Common myeloid progenitor, CD34-positive (primary cell): ENCODE measurements around the gene ACSBG1.

Source experiments
- CTCF ChIA-PET: fragments of 350-600 bp; sonication (Branson Sonifier 250); formaldehyde crosslinking; loops from one replicate; lab custom pipeline; 2021; ENCODE audit warnings: antibody characterized with exemption; lab: Charles Lee
- POLR2A ChIA-PET: fragments of 350-600 bp; sonication (Branson Sonifier 250); formaldehyde crosslinking; loops from one replicate; lab custom pipeline; 2021; ENCODE audit warnings: antibody characterized with exemption; lab: Charles Lee
- DNase-seq, 3 donors: peaks; one replicate each; pipeline versions ENCODE4 v3.0.0 to v3.0.0-alpha.2; 2013
- H3K27ac ChIP-seq, 2 experiments: 1 replicate in 1 of 2; 2 replicates in 1 of 2; pipeline ENCODE4 v1.7.0; 2013; ENCODE audit warnings: inconsistent platforms in 2 of 2, low read length in 2 of 2, mild to moderate bottlenecking in 2 of 2, low read depth in 1 of 2, moderate library complexity in 1 of 2; ENCODE audit not compliant: severe bottlenecking in 2 of 2, insufficient read depth in 1 of 2, poor library complexity in 1 of 2
- H3K27me3 ChIP-seq, 5 experiments: replicated peaks in 2 of 5; 1 replicate in 3 of 5; 2 replicates in 2 of 5; pipeline versions ENCODE4 v1.6.1 to v1.7.0; 2013; ENCODE audit warnings: low read length in 4 of 5, mild to moderate bottlenecking in 2 of 5, moderate library complexity in 2 of 5, inconsistent platforms in 1 of 5; ENCODE audit not compliant: insufficient read depth in 5 of 5, control insufficient read depth in 4 of 5
- H3K36me3 ChIP-seq, 4 experiments: 1 replicate in 2 of 4; 2 replicates in 2 of 4; pipeline versions ENCODE4 v1.6.1 to v1.7.0; 2013; ENCODE audit warnings: low read length in 3 of 4, control low read depth in 1 of 4, mild to moderate bottlenecking in 1 of 4; ENCODE audit not compliant: control insufficient read depth in 4 of 4, insufficient read depth in 4 of 4
- H3K4me1 ChIP-seq, 4 experiments: 1 replicate in 3 of 4; 2 replicates in 1 of 4; pipeline versions ENCODE4 v1.6.1 to v1.7.1; 2013; ENCODE audit warnings: low read length in 3 of 4, mild to moderate bottlenecking in 3 of 4, control low read depth in 1 of 4, inconsistent platforms in 1 of 4, moderate library complexity in 1 of 4; ENCODE audit not compliant: control insufficient read depth in 4 of 4, insufficient read depth in 4 of 4; ENCODE audit errors: control extremely low read depth in 1 of 4
- H3K4me3 ChIP-seq, 7 experiments: 1 replicate in 4 of 7; 2 replicates in 3 of 7; pipeline versions ENCODE4 v1.5.1 to v1.7.0; 2013; ENCODE audit warnings: mild to moderate bottlenecking in 7 of 7, low read length in 6 of 7, moderate library complexity in 6 of 7, inconsistent platforms in 2 of 7, low read depth in 2 of 7, control low read depth in 1 of 7; ENCODE audit not compliant: insufficient read depth in 4 of 7, control insufficient read depth in 1 of 7; ENCODE audit errors: extremely low read depth in 1 of 7
- H3K9me3 ChIP-seq, 5 experiments: 1 replicate in 4 of 5; 2 replicates in 1 of 5; pipeline versions ENCODE4 v1.6.1 to v1.7.1; 2013; ENCODE audit warnings: low read length in 4 of 5, mild to moderate bottlenecking in 2 of 5, inconsistent platforms in 1 of 5, low read depth in 1 of 5, moderate library complexity in 1 of 5; ENCODE audit not compliant: control insufficient read depth in 4 of 5, insufficient read depth in 2 of 5; ENCODE audit errors: control extremely low read depth in 1 of 5
- WGBS: methylation state at CpG from one replicate; pipeline ENCODE4 v1.1.5; 2013; ENCODE audit not compliant: insufficient coverage; 5-methylcytosine and 5-hydroxymethylcytosine counted together

ACSBG1 gene

DNA sequence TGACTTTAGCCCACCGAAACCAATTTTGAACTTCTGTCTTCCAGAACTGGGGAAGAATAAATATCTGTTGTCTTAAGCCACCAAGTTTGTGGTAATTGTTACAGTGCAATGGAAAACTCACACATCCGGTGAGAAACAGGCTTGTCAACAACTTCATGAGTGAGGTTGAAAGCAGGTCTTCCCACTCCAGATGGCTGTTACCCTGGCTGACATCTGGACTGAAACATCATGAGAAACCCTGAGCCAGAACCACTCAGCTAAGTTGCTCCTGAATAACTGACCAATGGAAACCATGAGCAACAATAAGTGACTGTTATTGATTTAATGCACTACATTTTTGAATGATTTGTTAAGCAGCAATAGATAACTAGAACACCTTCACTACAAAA lies 10.3 kb downstream of the ACSBG1 start:
- Histone ChIP-seq H3K27me3 (no peaks in the 10 kb centered on the region), H3K4me1 (no peaks in the 10 kb centered on the region), H3K4me3 (no peak overlapping the region), H3K36me3 (no peaks in the 10 kb centered on the region), H3K9me3 (no peaks in the 10 kb centered on the region), H3K27ac (no peak overlapping the region)
- ChIA-PET POLR2A (no interaction called here), CTCF (no interaction called here)
- WGBS = 91% methylated on average over 1 of the region's 2 CpGs
- no peak for DNase-seq

- 84% methylated on average over 3 of the region's 4 CpGs for WGBS
- ChIA-PET CTCF (no interaction called here), POLR2A (no interaction called here)
- Histone ChIP-seq H3K4me1 (no peaks in the 10 kb centered on the region), H3K27me3 (no peaks in the 10 kb centered on the region), H3K27ac (no peak overlapping the region), H3K36me3 (no peaks in the 10 kb centered on the region), H3K9me3 (no peaks in the 10 kb centered on the region), H3K4me3 (no peak overlapping the region)
- no peak for DNase-seq
Measured at GRCh38 chr15:78223396-78224022, 10.9 kb downstream of the ACSBG1 start.

GRCh38 chr15:78222745-78223395 lies 11.5 kb downstream of the ACSBG1 start:
- Histone ChIP-seq H3K4me1 (no peaks in the 10 kb centered on the region), H3K27me3 (no peaks in the 10 kb centered on the region), H3K27ac (no peak overlapping the region), H3K4me3 (no peak overlapping the region), H3K9me3 (no peaks in the 10 kb centered on the region), H3K36me3 (no peaks in the 10 kb centered on the region)
- 100% methylated on average over 1 of the region's 5 CpGs for WGBS
- POLR2A ChIA-PET = no interaction called here
- DNase-seq = no peak
- CTCF ChIA-PET = no interaction called here

- no peaks in the 10 kb centered on the region for H3K9me3 ChIP-seq
- no peaks in the 10 kb centered on the region for H3K36me3 ChIP-seq
- whole genome bisulfite sequencing = no CpG with 5 or more reads among the region's 1 CpG
- ChIA-PET POLR2A (no interaction called here), CTCF (no interaction called here)
- no peaks in the 10 kb centered on the region for H3K27me3 ChIP-seq
- no peak overlapping the region for H3K4me3 ChIP-seq
- H3K4me1 ChIP-seq = no peaks in the 10 kb centered on the region
- no peak for DNase-seq
- no peak overlapping the region for H3K27ac ChIP-seq
Measured at GRCh38 chr15:78220713-78221112, 13.7 kb downstream of the ACSBG1 start.

GRCh38 chr15:78216276-78217104 lies 17.9 kb downstream of the ACSBG1 start:
- ChIA-PET POLR2A (no interaction called here), CTCF (no interaction called here)
- Histone ChIP-seq H3K4me3 (no peak overlapping the region), H3K36me3 (no peaks in the 10 kb centered on the region), H3K27ac (no peak overlapping the region), H3K9me3 (no peaks in the 10 kb centered on the region), H3K27me3 (no peaks in the 10 kb centered on the region), H3K4me1 (peaks cover 0 to 2% (median under 1%) of the 10 kb centered on the region in 4 experiments)
- no peak for DNase-seq
- WGBS = 96% methylated on average over 7 of the region's 7 CpGs

- WGBS = 100% methylated on average over 3 of the region's 4 CpGs
- H3K27me3 ChIP-seq = no peaks in the 10 kb centered on the region
- H3K27ac ChIP-seq = no peak overlapping the region
- no peaks in the 10 kb centered on the region for H3K9me3 ChIP-seq
- no peak for DNase-seq
- CTCF ChIA-PET = interaction anchor here (1.1 to 1.4 kb wide), 3 partner anchors 12 to 27 kb away, joined by 3 to 4 read pairs (median 3); no protein-coding TSS in a partner anchor
- no peak overlapping the region for H3K4me3 ChIP-seq
- POLR2A ChIA-PET = no interaction called here
- H3K4me1 ChIP-seq = peaks cover 0 to 2% (median under 1%) of the 10 kb centered on the region in 4 experiments
- no peaks in the 10 kb centered on the region for H3K36me3 ChIP-seq
Measured at GRCh38 chr15:78213956-78214355, 20.4 kb downstream of the ACSBG1 start.

GRCh38 chr15:78213425-78213750 lies 21.0 kb downstream of the ACSBG1 start:
- H3K27me3 ChIP-seq = no peaks in the 10 kb centered on the region
- 95% methylated on average over 4 of the region's 6 CpGs for WGBS
- POLR2A ChIA-PET = no interaction called here
- no peaks in the 10 kb centered on the region for H3K9me3 ChIP-seq
- peaks cover 0 to 2% (median under 1%) of the 10 kb centered on the region in 4 experiments for H3K4me1 ChIP-seq
- no peak for DNase-seq
- no peaks in the 10 kb centered on the region for H3K36me3 ChIP-seq
- H3K4me3 ChIP-seq = no peak overlapping the region
- no peak overlapping the region for H3K27ac ChIP-seq
- CTCF ChIA-PET = interaction anchor here (1.3 to 1.4 kb wide), 2 partner anchors 11 to 27 kb away, joined by 3 to 4 read pairs; no protein-coding TSS in a partner anchor
